ENCODE data around the gene SBSN.

SBSN gene

DNA sequence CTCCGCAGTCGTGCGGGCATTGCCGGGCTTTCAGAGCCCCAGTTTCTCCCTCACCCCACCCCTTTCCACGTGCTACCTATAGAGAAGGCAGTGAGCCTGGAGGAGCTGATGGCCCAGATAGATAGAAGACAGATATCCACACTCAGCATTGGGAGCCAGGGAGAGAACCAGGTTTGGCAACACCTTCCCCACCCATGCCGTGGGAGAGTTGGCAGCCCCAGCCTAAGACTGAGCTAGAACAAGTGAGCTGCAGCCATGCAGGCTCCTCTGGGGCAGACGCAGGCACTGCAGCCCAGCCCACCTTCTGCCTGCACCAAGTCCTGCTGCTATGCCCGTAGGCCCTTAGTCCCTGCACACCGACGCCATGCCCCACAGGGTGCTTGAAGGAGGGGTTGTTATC, 27.5 kb downstream of the SBSN start:
- TF ChIP-seq, protein P1, sequence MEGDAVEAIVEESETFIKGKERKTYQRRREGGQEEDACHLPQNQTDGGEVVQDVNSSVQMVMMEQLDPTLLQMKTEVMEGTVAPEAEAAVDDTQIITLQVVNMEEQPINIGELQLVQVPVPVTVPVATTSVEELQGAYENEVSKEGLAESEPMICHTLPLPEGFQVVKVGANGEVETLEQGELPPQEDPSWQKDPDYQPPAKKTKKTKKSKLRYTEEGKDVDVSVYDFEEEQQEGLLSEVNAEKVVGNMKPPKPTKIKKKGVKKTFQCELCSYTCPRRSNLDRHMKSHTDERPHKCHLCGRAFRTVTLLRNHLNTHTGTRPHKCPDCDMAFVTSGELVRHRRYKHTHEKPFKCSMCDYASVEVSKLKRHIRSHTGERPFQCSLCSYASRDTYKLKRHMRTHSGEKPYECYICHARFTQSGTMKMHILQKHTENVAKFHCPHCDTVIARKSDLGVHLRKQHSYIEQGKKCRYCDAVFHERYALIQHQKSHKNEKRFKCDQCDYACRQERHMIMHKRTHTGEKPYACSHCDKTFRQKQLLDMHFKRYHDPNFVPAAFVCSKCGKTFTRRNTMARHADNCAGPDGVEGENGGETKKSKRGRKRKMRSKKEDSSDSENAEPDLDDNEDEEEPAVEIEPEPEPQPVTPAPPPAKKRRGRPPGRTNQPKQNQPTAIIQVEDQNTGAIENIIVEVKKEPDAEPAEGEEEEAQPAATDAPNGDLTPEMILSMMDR (conservative IDR thresholded peaks at IDR 0.05) = no peak
- H3K27ac ChIP-seq = no peak overlapping the region

DNA sequence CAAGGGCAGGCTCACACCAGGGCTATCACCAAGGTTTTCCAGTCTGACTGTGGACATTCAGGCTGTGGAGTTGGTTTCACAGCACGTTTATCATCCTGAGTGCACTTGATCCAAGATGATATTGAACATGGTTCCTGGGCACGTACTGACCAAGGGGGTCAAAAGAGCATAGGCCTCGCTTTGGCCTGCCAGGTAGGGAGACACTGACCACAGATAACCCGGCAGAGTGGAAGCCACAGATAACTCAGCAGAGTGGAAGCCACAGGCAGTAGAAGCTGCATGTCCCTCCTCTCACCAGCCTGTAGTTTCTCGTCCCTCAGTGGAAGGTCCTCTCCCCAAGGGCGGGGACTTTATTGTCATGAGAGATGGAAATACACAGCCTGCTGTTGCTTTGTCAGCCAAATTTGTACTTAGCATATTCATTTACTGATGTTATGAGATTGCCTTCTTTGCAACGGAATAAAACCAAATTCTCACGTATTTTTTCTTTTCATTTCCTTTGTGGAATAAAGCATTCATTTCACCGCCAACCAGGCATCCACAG, 29.1 kb downstream of the SBSN start:
- H3K27ac ChIP-seq = no peak overlapping the region
- TF ChIP-seq, protein P1 (conservative IDR thresholded peaks at IDR 0.05) = no peak

DNA sequence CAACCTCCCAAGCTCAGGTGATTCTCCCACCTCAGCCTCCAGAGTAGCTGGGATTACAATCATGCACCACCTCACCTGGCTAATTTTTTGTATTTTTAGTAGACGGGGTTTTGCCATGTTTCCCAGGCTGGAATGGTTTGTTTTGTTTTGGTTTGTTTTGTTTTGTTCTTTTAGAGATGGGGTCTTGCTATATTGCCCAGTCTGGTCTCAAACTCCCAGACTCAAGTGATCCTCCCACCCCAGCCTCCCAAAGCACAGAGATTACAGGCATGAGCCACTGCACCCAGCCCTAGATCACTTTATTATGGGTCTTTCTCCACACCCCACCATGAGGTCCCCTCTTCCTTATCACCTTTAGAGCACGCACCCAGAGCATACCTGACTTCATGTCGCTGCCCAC, 29.9 kb downstream of the SBSN start:
- no peak overlapping the region for H3K27ac ChIP-seq
- TF ChIP-seq, protein P1 (conservative IDR thresholded peaks at IDR 0.05) = no peak

DNA sequence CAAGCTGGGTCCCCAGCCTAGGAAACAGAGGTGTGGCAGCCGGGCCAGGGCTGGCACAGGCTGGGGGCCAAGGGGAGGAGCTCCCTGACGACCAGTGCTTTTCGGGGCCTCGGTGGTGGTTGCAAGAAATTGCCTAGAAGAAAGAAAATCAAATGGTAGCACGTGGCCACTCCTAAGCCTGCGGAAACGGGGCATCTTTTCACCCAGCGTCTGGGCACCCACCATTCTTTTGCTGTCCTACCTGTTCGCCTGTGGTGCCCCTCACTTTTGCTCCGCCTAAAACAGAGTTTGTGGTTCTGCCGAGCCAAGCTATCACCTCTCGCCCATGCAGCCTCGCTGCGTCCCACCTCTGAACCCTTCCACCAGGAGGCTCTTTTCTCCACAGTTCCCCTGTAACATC, 30.7 kb downstream of the SBSN start:
- H3K27ac ChIP-seq = no peak overlapping the region
- TF ChIP-seq, protein P1 (conservative IDR thresholded peaks at IDR 0.05) = no peak

DNA sequence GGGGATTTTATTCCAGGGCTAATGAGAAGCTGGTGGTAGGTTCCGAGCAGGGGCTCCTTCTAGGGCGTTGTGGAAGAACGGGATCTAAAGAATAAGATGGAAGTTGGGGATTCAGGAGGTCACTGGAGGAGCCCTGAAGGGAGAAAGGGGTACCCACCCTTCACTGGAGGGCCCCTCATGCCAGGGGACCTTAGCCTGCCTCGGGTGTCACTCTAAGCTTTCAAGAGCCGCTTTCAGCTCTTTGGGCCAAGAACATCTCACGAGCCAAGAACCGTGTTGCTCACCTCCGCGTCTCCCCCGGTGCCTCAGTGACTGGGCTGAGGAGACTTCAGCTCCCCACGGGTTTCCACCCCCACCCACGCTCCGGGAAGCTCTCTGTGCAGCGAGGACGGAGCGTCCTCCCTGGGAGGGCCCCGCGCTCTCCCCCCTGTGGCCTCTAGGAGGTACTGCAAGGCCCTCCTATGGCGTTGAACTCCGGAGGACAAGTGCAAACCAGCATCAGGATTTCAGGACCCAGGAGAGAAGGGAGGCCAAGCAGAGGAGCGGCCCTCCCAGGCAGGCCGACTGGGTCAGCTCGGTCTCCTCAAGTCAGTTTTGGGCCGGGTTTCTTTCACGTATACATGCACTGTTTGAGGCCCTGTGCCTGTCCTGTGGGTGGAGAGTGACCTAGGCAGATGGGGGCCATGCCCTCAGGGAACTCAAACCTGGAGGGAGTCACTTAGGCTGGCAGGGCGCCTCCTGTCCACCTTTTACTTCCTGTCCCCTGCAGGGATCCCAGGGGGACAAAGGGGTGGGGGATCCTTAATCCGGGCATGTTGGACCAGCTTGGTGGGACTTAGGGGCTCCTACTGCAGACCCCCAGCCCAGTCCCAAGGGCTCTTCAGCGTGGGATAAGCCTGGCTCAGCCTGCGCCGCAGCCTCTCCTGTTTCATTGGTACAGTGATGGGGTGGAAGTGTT, 32.7 kb downstream of the SBSN start:
- H3K27ac ChIP-seq = peak overlapping the region; percentile 47; the same call in 1 of the 2 replicates
- TF ChIP-seq, protein P1 (conservative IDR thresholded peaks at IDR 0.05) = peak; percentile 98

DNA sequence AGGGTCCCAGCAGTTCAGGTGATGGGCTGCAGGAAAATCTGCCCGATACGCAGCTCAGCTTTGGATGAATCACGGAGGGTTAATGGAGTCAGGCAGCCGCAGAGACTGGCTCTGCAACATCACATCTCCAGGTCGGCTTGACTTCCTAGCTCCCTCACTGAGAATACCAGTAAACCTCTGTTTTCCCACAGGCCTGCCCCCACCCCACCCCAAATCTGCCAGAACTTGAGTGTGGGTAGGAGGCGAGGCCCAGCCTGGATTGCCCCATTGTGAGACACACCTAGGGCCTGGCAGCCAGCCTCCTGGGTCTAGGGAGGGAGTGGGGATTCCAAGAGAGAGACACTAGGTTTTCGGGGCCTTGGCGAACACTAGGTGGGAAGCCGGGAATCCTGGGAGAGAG, 34.1 kb downstream of the SBSN start:
- TF ChIP-seq, protein P1 (conservative IDR thresholded peaks at IDR 0.05) = no peak
- H3K27ac ChIP-seq = no peak overlapping the region

DNA sequence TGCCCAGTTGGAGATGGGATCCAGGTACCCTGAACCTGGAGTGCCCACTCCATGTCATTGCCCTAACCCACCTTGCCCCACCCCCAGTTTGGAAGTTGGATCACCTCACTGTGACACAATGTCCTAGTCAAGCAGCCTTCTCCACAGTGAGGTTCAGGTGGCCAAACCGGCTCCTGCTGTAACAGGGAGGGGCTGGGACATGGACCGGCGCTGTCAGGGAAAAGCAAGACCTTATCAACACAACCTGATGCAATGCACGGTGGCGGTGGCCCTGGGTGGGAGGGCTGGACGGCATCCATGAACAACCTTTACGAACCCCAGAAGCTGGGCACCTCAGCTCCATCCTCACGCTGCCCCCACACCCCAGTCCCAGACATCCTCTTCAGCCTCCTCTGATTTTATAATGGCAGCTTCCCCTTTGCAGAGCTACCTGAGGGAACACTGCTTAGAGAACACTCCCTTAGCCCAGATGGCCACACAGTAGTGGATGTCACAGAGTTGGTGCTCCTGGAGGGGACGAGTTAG, 36.2 kb downstream of the SBSN start:
- TF ChIP-seq, protein P1 (conservative IDR thresholded peaks at IDR 0.05) = no peak
- no peak overlapping the region for H3K27ac ChIP-seq

All from VCaP (cell line).